OCI-LY7 (cell line): ENCODE data around the gene SPON1. TPM values are rescaled to one million over a fixed set of nuclear protein-coding genes. Genes with fewer than 3 reads are reported as not detected.

ENCODE experiments used
- BruUV-seq: library from RNA; stranded (reverse); fragments of 400-500 nt; replicated peaks from 2 replicates; lab custom pipeline; 2021; lab: Mats Ljungman, UMichigan
- CTCF ChIA-PET: fragments of 300-600 bp; sonication (Branson Sonifier 250); formaldehyde crosslinking; loops from one replicate; lab custom pipeline; 2022; ENCODE audit warnings: antibody characterized with exemption; ENCODE audit not compliant: unreplicated experiment; lab: Charles Lee
- POLR2A ChIA-PET: fragments of 300-600 bp; sonication (Branson Sonifier 250); formaldehyde crosslinking; loops from one replicate; lab custom pipeline; 2022; ENCODE audit warnings: antibody characterized with exemption; lab: Charles Lee
- DNase-seq: peaks from one replicate; pipeline ENCODE4 v3.0.0-alpha.2; 2015; ENCODE audit warnings: low spot score
- H2AFZ ChIP-seq: fragments of 200-600 bp; sonication (generic), shearing (Covaris generic); 2 replicates; pipeline ENCODE4 v1.6.1; 2014; ENCODE audit warnings: mild to moderate bottlenecking, antibody characterized with exemption, low read length, moderate library complexity
- H3K27ac ChIP-seq: fragments of 200-600 bp; sonication (generic); 2 replicates; pipeline ENCODE4 v1.5.1; 2014; ENCODE audit warnings: mixed run types, low read depth, mild to moderate bottlenecking, moderate library complexity, low read length, inconsistent platforms; ENCODE audit not compliant: poor library complexity, severe bottlenecking
- H3K36me3 ChIP-seq: fragments of 200-600 bp; sonication (generic); 2 replicates; pipeline ENCODE4 v1.6.1; 2014; ENCODE audit warnings: mild to moderate bottlenecking, antibody characterized with exemption, low read length, moderate library complexity, mixed read lengths; ENCODE audit not compliant: insufficient read depth
- H3K4me1 ChIP-seq: fragments of 200-600 bp; sonication (generic); 2 replicates; pipeline ENCODE4 v1.5.1; 2014; ENCODE audit warnings: mild to moderate bottlenecking, low read length; ENCODE audit not compliant: insufficient read depth, poor library complexity, severe bottlenecking
- H3K4me2 ChIP-seq: fragments of 200-600 bp; sonication (generic); 2 replicates; pipeline ENCODE4 v1.6.1; 2014; ENCODE audit warnings: mild to moderate bottlenecking, low read length
- H3K4me3 ChIP-seq: fragments of 200-600 bp; sonication (generic); 2 replicates; pipeline ENCODE4 v1.5.1; 2014; ENCODE audit warnings: mild to moderate bottlenecking, low read depth, low read length; ENCODE audit not compliant: poor library complexity, severe bottlenecking
- H3K79me2 ChIP-seq: fragments of 200-600 bp; sonication (generic); 2 replicates; pipeline ENCODE4 v1.6.1; 2016; ENCODE audit warnings: low read depth, mild to moderate bottlenecking, low read length, moderate library complexity, mixed read lengths; ENCODE audit not compliant: insufficient read depth
- H3K9me2 ChIP-seq: fragments of 200-600 bp; sonication (generic); 2 replicates; pipeline ENCODE4 v1.6.1; 2016; ENCODE audit warnings: mild to moderate bottlenecking, low read length, mixed read lengths; ENCODE audit not compliant: insufficient read depth
- H3K9me3 ChIP-seq: fragments of 200-600 bp; sonication (generic); 2 replicates; pipeline ENCODE4 v1.6.1; 2014; ENCODE audit warnings: mild to moderate bottlenecking, mixed run types, low read length, mixed read lengths
- H4K20me1 ChIP-seq: fragments of 200-600 bp; sonication (generic); 2 replicates; pipeline ENCODE4 v1.6.1; 2014; ENCODE audit warnings: mild to moderate bottlenecking, antibody characterized with exemption, low read length, moderate library complexity, mixed read lengths; ENCODE audit not compliant: insufficient read depth
- CTCF ChIP-seq: fragments of 200-600 bp; sonication (generic); conservative IDR thresholded peaks from 2 replicates; pipeline ENCODE4 v1.5.1; 2014; ENCODE audit warnings: mild to moderate bottlenecking, antibody characterized with exemption, low read length, moderate library complexity, mixed read lengths
- EZH2phosphoT487 ChIP-seq: fragments of 200-600 bp; sonication (generic); IDR thresholded peaks from 2 replicates; pipeline ENCODE4 v1.6.1; 2018; ENCODE audit warnings: low read depth, borderline replicate concordance, mild to moderate bottlenecking, mixed run types, antibody characterized with exemption, low read length, moderate library complexity, mixed read lengths
- intact Hi-C: fragments of 100-400 bp; cut with micrococcal nuclease; formaldehyde crosslinking; loops from one replicate; pipeline ENCODE4 v1.10.0; 2022; ENCODE audit not compliant: unreplicated experiment
- total RNA-seq, 2 experiments: library from RNA; depleted of rRNA in 1 of 2; stranded (reverse); fragments of >200 nt in 1 of 2; shearing (Covaris generic) in 1 of 2; gene quantifications; 2 replicates each; pipeline ENCODE4 v1.2.3, GENCODE V29; 2014 to 2022

SPON1 gene
- total RNA-seq, 2 experiments from 2014 or later, result 0.38 TPM; not detected in 1

DNA sequence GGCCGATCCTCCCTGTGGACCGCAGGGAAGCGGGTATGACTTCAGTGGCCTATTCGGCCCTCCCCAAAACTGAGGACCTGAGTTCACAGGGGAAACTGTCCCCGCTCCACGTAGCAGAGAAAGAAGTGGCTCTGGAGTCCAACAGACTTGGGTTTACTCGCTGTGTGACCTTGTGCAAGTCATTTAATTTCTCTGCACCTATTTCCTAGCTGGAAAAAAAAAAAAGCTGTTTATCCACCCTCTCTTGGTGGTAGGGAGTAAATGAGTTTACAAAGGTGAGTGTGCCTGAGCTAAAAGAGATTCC is 2.2 kb downstream of the SPON1 start:
- Histone ChIP-seq H3K4me1 (peaks cover 29% of the 10 kb centered on the region), H3K4me2 (no peak overlapping the region), H3K4me3 (no peak overlapping the region), H3K79me2 (no peaks in the 10 kb centered on the region), H3K27ac (no peak overlapping the region), H3K9me3 (no peaks in the 10 kb centered on the region), H3K9me2 (no peaks in the 10 kb centered on the region), H2AFZ (0 out of 2 replicates have a peak overlapping the region, but pooled peaks have one; percentile 4), H3K36me3 (no peaks in the 10 kb centered on the region), H4K20me1 (no peaks in the 10 kb centered on the region)
- intact Hi-C loops, result loop anchor here (2.0 kb wide), 1 partner anchor 284 kb away; no protein-coding TSS in a partner anchor
- BruUV-seq, result no TSS peak
- ChIA-PET POLR2A (interaction anchor here (0.7 to 2.2 kb wide), 3 partner anchors 8 to 104 kb away, joined by 3 to 4 read pairs (median 3); no protein-coding TSS in a partner anchor), CTCF (no interaction called here)
- TF ChIP-seq CTCF, result no peak
- TF ChIP-seq EZH2phosphoT487, result no peak
- DNase-seq, result no peak

- Histone ChIP-seq H3K9me2 (no peaks in the 10 kb centered on the region), H2AFZ (peak overlapping the region; percentile 4; the same call in 1 of the 2 replicates), H3K4me2 (no peak overlapping the region), H3K4me3 (no peak overlapping the region), H3K4me1 (peaks cover 29% of the 10 kb centered on the region), H3K27ac (no peak overlapping the region), H3K79me2 (no peaks in the 10 kb centered on the region), H4K20me1 (no peaks in the 10 kb centered on the region), H3K9me3 (no peaks in the 10 kb centered on the region), H3K36me3 (no peaks in the 10 kb centered on the region)
- ChIA-PET POLR2A (interaction anchor here (0.5 to 2.2 kb wide), 2 partner anchors 9 to 128 kb away, joined by 3 to 4 read pairs; no protein-coding TSS in a partner anchor), CTCF (no interaction called here)
- no peak for TF ChIP-seq EZH2phosphoT487
- no peak for TF ChIP-seq CTCF
- intact Hi-C loops, result loop anchor here (2.0 kb wide), 1 partner anchor 283 kb away; no protein-coding TSS in a partner anchor
- BruUV-seq, result no TSS peak
- DNase-seq, result no peak
These were observed 2.8 kb downstream of the SPON1 start for GRCh38 chr11:13965337-13965736.

DNA sequence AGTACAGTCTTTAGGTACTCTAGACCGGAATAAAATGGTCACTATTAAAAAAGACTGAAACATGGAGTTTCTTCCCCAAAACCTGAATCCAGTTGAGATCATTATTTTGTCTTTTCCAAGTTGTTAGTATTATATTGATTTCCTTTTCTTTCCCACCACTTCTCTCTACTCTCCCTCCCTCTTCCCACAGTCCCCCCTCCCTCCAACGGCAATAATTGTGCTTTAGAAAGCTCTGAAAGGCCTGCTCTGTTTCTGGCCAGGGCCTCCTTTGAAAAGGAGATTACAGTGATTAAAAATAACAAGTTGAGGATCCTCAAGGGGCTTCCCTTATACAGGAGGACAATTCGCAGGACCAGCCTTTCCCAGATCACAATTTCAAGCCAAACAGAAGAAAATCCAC is 3.5 kb downstream of the SPON1 start:
- Histone ChIP-seq H4K20me1 (no peaks in the 10 kb centered on the region), H2AFZ (no peak overlapping the region), H3K27ac (no peak overlapping the region), H3K9me2 (no peaks in the 10 kb centered on the region), H3K4me3 (no peak overlapping the region), H3K4me2 (no peak overlapping the region), H3K4me1 (peaks cover 29% of the 10 kb centered on the region), H3K36me3 (no peaks in the 10 kb centered on the region), H3K79me2 (no peaks in the 10 kb centered on the region), H3K9me3 (no peaks in the 10 kb centered on the region)
- CTCF ChIA-PET, result no interaction called here
- no TSS peak for BruUV-seq
- TF ChIP-seq EZH2phosphoT487, result no peak
- no peak for TF ChIP-seq CTCF
- POLR2A ChIA-PET, result interaction anchor here (2.2 kb wide), 1 partner anchor 9 kb away, joined by 4 read pairs; no protein-coding TSS in a partner anchor
- DNase-seq, result no peak
- intact Hi-C loops, result no loop called here
